Cardiac fibroblast (primary cell): ENCODE measurements around the gene SMIM24.

Experiments used
- DNase-seq, 2 donors: peaks; one replicate each; pipeline versions ENCODE4 v3.0.0 to v3.0.0-alpha.2; 2010; ENCODE audit warnings: low read depth in 2 of 2
- H3K4me3 ChIP-seq, 2 donors: replicated peaks in 1 of 2; 1 replicate in 1 of 2; 2 replicates in 1 of 2; pipeline ENCODE4 v1.5.1; 2011; ENCODE audit warnings: low read depth in 2 of 2, low read length in 2 of 2, mild to moderate bottlenecking in 2 of 2, moderate library complexity in 1 of 2
- CTCF ChIP-seq: IDR thresholded peaks from one replicate; pipeline ENCODE4 v1.5.1; 2011; ENCODE audit warnings: low read depth, mild to moderate bottlenecking, low read length, inconsistent platforms

Gene SMIM24

GRCh38 chr19:3524904-3525451 is 44.7 kb upstream of the SMIM24 start:
- no peak for TF ChIP-seq CTCF
- H3K4me3 ChIP-seq: no peak overlapping the region
- no peak for DNase-seq

GRCh38 chr19:3524078-3524842 is 43.9 kb upstream of the SMIM24 start:
- H3K4me3 ChIP-seq: no peak overlapping the region
- DNase-seq: no peak
- TF ChIP-seq CTCF: no peak

GRCh38 chr19:3523361-3524077 is 43.2 kb upstream of the SMIM24 start:
- H3K4me3 ChIP-seq: no peak overlapping the region

GRCh38 chr19:3522421-3523360 is 42.4 kb upstream of the SMIM24 start:
- H3K4me3 ChIP-seq: no peak overlapping the region
- TF ChIP-seq CTCF: no peak
- no peak for DNase-seq

More at GRCh38 chr19:3523361-3524077, 43.2 kb upstream of the SMIM24 start:
- DNase-seq: no peak
- no peak for TF ChIP-seq CTCF

GRCh38 chr19:3521104-3521445 is 40.8 kb upstream of the SMIM24 start:
- no peak overlapping the region for H3K4me3 ChIP-seq
- TF ChIP-seq CTCF: no peak
- DNase-seq: no peak
